ENCODE results near the gene HDX. TPM values are rescaled to one million over a fixed set of nuclear protein-coding genes. Genes with fewer than 3 reads are reported as not detected.

The HDX gene
- total and polyA plus RNA-seq, 2 experiments from 2014 or later = 2.1 to 2.7 TPM

DNA sequence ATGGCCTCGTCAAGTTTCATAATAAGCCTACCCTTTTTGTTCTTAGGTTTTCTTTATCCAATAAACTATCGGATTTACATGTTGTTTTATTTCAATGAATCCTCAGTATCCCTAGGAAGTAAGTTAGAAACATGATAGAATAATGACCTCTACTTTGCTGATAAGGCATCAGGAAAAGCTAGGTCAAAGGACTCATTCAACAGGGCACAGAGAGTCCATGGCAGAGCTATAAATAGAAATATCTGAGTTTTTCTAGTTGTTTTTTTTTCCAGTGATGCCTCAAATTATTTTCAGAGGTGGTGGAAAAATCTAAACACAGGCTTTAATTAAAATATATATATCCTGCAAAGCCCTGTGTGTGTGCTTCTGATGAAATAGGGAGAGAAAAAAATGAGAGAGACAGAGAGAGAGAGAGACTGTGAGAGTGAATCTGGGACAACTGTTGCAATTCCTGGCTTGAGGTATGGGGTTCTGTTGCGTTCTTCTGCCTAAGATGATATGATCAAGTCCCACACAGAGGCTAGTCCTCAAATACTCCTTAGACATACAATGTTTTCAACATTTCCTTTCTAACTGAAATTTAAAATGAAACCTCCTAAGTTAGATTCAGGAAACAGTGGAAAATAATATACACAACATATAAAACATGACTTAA lies 139.9 kb downstream of the HDX start:
- Histone ChIP-seq H3K4me1 (ENCODE audit: low read depth) (no peaks in the 10 kb centered on the region), H3K4me3 (no peak overlapping the region), H3K27me3 (no peaks in the 10 kb centered on the region), H3K36me3 (no peaks in the 10 kb centered on the region), H3K27ac (no peak overlapping the region), H3K9me3 (ENCODE audit: low read depth) (no peaks in the 10 kb centered on the region)
- DNase-seq (ENCODE audit: low read depth in 1 of 2, low spot score in 1 of 2) = peak in 1 of 2 donors; percentile 46
- TF ChIP-seq, protein P1, sequence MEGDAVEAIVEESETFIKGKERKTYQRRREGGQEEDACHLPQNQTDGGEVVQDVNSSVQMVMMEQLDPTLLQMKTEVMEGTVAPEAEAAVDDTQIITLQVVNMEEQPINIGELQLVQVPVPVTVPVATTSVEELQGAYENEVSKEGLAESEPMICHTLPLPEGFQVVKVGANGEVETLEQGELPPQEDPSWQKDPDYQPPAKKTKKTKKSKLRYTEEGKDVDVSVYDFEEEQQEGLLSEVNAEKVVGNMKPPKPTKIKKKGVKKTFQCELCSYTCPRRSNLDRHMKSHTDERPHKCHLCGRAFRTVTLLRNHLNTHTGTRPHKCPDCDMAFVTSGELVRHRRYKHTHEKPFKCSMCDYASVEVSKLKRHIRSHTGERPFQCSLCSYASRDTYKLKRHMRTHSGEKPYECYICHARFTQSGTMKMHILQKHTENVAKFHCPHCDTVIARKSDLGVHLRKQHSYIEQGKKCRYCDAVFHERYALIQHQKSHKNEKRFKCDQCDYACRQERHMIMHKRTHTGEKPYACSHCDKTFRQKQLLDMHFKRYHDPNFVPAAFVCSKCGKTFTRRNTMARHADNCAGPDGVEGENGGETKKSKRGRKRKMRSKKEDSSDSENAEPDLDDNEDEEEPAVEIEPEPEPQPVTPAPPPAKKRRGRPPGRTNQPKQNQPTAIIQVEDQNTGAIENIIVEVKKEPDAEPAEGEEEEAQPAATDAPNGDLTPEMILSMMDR (IDR thresholded peaks at IDR 0.05; ENCODE audit: low read depth, low read length) = no peak

DNA sequence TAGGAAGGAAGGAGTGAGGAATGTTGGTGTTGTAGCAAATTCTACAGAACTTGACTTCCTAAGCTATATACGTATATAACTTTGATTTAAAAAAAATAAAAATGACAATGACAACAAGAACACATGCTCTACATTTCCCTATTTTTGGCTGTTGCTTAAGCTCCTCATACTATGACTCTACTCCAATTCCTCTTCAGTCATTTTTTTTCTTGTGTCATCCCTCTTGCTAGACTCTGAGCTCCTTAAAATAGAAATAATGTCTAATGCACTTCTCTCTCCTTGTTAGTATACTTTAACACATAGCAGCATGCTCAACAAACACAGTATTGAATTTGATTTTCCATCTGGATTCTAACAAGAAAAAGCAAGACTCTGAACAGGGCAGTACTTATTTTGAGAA lies 144.0 kb downstream of the HDX start:
- no peaks in the 10 kb centered on the region for H3K9me3 ChIP-seq (ENCODE audit: low read depth)
- no peaks in the 10 kb centered on the region for H3K27me3 ChIP-seq
- no peak for DNase-seq (ENCODE audit: low read depth in 1 of 2, low spot score in 1 of 2)
- H3K36me3 ChIP-seq = no peaks in the 10 kb centered on the region
- no peaks in the 10 kb centered on the region for H3K4me1 ChIP-seq (ENCODE audit: low read depth)
- H3K27ac ChIP-seq = no peak overlapping the region
- H3K4me3 ChIP-seq = no peak overlapping the region
- TF ChIP-seq, protein P1 (IDR thresholded peaks at IDR 0.05; ENCODE audit: low read depth, low read length) = no peak

GRCh38 chrX:84357296-84357695 lies 145.0 kb downstream of the HDX start:
- H3K4me1 ChIP-seq (ENCODE audit: low read depth) = no peaks in the 10 kb centered on the region
- no peaks in the 10 kb centered on the region for H3K36me3 ChIP-seq
- no peak overlapping the region for H3K27ac ChIP-seq
- TF ChIP-seq, protein P1 (IDR thresholded peaks at IDR 0.05; ENCODE audit: low read depth, low read length) = no peak
- H3K4me3 ChIP-seq = no peak overlapping the region
- no peak for DNase-seq (ENCODE audit: low read depth in 1 of 2, low spot score in 1 of 2)
- no peaks in the 10 kb centered on the region for H3K9me3 ChIP-seq (ENCODE audit: low read depth)
- H3K27me3 ChIP-seq = no peaks in the 10 kb centered on the region

- no peaks in the 10 kb centered on the region for H3K27me3 ChIP-seq
- peak in 1 of 2 donors; percentile 3 for DNase-seq (ENCODE audit: low read depth in 1 of 2, low spot score in 1 of 2)
- H3K27ac ChIP-seq = no peak overlapping the region
- no peak overlapping the region for H3K4me3 ChIP-seq
- no peaks in the 10 kb centered on the region for H3K9me3 ChIP-seq (ENCODE audit: low read depth)
- TF ChIP-seq, protein P1 (IDR thresholded peaks at IDR 0.05; ENCODE audit: low read depth, low read length) = no peak
- H3K4me1 ChIP-seq (ENCODE audit: low read depth) = no peaks in the 10 kb centered on the region
- H3K36me3 ChIP-seq = no peaks in the 10 kb centered on the region
These were observed 161.3 kb downstream of the HDX start for GRCh38 chrX:84340968-84341367.

DNA sequence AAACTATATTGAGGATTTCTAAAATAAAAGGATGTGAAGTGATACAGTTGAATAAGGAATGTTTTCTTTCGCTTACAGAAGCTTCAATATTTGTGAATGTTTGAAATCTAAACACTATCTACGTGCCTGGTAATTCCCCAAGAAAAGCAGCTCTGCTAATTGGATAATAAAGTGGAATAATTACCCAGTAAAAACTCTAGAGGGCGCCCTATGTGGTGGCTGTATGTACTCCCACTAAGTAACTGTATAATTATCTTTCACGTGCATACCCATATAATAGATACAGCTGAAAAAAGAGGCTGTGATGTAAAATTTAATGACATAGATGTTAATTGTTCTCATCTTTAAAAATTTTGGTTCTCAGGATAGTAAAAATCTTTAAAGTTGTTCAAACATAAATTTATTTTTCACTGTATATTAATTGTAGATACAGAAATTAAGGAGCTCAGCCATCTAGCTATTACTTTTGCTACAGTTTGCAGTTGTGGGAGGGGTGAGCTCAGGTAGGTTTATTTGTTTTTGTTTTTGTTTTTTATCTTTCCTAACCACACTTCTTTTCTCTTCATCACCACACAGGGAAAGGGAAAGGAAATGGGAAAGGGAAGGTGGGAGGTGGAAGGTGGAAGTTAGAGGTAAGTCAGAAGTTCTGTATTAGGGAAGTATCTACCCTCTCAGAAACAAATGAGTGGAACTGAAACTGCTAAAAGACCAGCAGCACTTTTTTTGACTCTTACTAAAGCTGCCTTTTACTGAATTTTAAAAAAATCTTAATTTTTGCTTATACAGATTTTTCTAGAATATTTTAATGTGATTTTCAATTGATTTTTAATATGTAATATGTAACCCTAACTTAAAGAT lies 162.5 kb downstream of the HDX start:
- Histone ChIP-seq H3K9me3 (ENCODE audit: low read depth) (no peaks in the 10 kb centered on the region), H3K4me1 (ENCODE audit: low read depth) (no peaks in the 10 kb centered on the region)
- DNase-seq (ENCODE audit: low read depth in 1 of 2, low spot score in 1 of 2) = peak; percentile 35 to 40

More for the DNA sequence above, 162.5 kb downstream of the HDX start:
- H3K4me3 ChIP-seq = no peak overlapping the region
- H3K27me3 ChIP-seq = no peaks in the 10 kb centered on the region
- H3K36me3 ChIP-seq = no peaks in the 10 kb centered on the region
- TF ChIP-seq, protein P1 (IDR thresholded peaks at IDR 0.05; ENCODE audit: low read depth, low read length) = peak; percentile 54
- no peak overlapping the region for H3K27ac ChIP-seq

All from cardiac muscle cell (in vitro differentiated cells and primary cell).